ENCODE results near the gene MYH14.
"Not testable (repeated sequence)": the region's sequence is repeated elsewhere in the genome, so short reads cannot be mapped to it uniquely, and the experiment has no call there.

Gene MYH14

GRCh38 chr19:50333235-50333736 is 129.9 kb downstream of the MYH14 start:
- peak; percentile 73 for DNase-seq (ENCODE audit: low spot score)

GRCh38 chr19:50333737-50334617 is 130.6 kb downstream of the MYH14 start:
- peak; percentile 98 for DNase-seq (ENCODE audit: low spot score)

DNA sequence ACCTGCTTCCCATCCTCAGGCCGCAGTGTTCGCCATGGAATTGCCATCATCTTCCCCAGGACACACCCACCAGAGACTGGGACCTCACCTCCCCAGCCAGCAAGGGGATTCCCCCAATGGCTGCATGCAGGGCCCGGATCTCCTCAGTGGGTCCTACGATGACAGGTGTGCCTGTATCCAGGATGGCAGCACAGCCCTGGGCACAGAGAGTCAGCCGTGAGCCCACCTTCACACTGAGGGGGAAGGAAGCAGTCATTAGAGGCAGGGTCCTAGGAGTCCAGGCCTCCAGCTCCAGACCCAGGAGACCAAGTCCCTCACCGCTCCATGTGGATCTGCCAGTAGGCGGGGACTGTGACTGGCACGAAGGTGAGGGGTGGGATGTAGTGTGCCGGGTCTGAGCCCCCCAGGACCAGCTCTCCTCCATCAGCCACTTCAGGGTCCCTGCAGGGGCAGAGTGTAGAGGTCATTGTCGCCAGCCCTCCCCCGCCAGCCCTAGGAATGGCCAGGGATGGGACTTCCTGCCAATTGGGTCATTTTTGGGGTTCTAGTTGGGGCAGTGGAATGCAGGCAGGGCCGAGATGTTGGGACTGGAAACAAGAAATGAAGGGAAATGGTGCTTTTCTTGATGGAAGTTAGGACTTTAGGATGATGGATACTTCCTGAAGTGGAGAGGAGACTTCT is 131.5 kb downstream of the MYH14 start:
- no peak for DNase-seq (ENCODE audit: low spot score)

DNA sequence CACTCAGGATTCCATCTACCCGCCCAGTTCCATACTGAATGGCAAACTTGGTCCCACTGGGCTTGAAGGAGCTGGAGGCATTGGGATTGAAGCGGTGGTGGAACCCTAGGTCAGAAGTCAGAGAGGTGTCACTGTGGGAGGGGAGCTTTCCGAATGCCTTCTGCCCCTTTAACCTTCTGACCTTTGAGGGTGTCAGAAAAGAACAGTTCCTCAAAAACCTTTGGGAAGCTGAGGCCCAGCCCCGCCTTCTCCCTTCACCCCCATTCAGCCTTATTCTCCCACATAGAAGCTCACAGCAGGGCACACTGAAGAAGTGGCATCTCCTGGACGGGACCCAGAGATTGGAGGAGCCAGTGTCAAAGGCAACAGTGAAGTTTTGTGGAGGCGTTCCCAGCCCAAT is 133.6 kb downstream of the MYH14 start:
- DNase-seq (ENCODE audit: low spot score): not testable (repeated sequence)

DNA sequence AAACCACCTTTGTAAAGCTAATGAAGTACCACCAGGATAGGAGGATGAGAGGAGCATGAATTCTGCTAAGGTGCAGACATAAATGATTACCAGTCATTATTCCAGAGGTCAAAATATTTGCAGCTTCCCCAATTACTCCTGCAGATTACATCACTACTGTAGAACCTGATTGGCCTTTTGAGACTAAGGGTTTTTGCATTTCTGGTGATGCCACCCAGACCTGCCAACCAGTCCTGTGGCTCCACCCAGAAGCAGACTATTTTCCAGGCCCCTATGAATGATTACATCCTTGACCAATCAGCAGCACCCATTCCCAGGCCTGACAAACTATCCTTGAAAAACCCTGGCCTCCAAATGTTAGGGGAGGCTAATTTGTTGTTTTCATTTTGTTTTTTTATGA is 136.9 kb downstream of the MYH14 start:
- DNase-seq (ENCODE audit: low spot score): no peak

GRCh38 chr19:50341091-50341564 is 137.7 kb downstream of the MYH14 start:
- DNase-seq (ENCODE audit: low spot score): no peak

DNA sequence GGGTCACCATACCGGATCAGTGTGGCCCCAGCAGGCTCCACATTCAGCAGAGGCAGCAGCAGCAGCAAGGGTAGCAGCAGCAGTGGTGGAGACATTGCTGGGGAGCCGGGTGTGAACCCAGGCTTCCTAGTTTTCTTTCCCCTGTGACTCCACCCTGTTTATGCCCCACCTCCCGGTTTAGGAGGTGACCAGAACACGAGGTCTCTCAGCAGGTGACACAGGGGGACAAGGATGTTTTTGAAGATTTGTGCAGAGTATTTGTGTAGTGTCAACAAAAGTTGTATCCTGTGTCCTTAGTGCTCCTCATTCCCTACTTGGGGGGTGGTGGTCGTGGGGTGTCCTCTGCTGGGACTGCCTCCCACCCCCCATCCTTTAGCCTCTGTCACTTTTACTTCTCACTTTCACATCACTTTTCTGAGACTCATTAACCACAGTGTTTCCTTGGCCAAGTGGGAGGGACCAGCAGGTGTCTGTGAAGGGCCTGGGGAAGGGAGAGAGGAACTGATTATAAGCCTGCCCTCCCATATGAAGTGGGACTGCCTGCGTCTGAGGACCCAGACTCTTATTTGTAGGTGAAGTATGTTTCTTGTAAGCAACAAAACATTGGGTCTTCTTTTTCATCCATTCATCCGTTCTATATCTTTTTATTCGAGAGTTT is 141.4 kb downstream of the MYH14 start:
- no peak for DNase-seq (ENCODE audit: low spot score)

- not testable (repeated sequence) for DNase-seq (ENCODE audit: low spot score)
Measured at GRCh38 chr19:50347089-50347581, 143.7 kb downstream of the MYH14 start.

GRCh38 chr19:50349277-50350057 is 146.0 kb downstream of the MYH14 start:
- no peak for DNase-seq (ENCODE audit: low spot score)

DNA sequence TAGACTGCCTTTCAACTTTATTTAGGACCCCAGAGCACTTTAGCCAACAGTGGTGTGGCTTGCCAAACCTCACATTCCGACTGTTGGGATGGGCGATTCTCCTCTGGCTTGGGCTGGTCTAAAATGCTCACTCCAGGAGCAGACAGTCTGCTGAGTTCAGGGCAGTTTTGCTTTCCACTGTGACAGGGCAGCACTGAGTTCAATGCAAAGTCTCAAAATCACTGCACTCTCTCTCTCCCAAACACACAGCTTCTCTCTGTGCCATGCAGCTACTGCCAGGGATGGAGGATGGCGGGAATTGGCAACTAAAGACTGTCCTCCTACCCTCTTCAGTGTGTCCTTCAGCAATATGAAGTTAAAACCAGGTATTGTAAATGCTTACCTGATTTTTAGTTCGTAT is 148.8 kb downstream of the MYH14 start:
- no peak for DNase-seq (ENCODE audit: low spot score)

DNA sequence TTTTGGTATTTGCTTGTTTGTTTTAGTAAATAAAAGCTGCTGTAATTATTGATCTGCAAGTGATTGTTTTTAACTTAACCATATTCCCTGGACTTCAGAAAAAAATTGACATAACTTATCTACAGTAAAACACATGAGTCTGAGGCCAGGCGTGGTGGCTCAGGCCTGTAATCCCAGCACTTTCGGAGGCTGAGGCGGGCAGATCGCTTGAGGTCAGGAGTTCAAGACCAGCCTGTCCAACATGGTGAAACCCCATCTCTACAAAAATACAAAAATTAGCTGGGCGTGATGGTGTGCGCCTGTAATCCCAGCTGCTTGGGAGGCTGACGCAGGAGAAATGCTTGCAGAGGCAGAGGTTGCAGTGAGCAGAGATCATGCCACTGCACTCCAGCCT is 150.1 kb downstream of the MYH14 start:
- not testable (repeated sequence) for DNase-seq (ENCODE audit: low spot score)

- no peak for DNase-seq (ENCODE audit: low spot score)
Measured at GRCh38 chr19:50356691-50357177, 153.3 kb downstream of the MYH14 start.

DNA sequence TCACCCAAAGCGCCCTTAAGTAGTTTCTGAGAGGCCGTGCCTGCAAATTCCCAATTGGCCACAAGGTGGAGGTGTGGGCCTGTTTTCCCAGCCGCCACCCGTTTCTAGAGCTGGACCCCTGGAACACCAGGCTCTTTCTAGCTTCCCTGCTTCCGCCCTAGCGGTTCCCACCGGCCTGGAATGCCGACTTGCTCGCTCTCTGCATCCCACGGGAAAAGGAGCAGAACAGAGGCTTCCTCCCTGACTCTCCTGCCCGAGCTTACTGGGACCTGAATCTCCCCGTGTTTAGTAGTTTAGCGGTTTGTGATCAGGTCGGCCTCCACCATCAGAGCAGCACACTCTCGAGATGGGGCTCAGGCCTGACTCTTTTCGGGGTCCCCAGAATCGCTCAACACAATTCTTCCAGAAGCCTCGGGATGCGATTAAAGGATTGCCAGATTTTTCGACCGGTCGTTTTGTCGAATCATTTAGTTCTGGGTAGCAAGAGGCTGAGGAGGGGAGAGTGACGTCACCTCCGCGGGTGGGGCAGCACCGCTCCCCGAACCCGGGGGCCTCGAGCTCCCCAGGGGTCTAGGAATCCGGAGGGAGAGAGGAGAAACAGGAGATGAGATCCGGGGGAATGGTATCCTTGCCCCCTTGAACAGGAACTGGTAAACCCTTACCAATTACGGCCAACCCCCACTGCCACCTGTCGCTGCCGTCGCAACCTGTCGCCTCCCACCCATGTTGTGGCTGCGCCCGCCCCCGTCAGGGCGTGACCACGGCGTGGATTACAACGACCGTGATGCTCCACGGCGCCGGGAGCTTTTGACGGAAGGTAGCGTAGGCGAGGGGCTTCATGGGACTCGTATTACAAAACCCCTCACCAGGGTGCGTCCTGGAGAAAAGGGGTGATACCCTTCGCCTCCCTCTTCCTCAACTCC is 154.0 kb downstream of the MYH14 start:
- no peak for DNase-seq (ENCODE audit: low spot score)

- DNase-seq (ENCODE audit: low spot score): peak; percentile 92
Measured at GRCh38 chr19:50358483-50359327, 155.3 kb downstream of the MYH14 start.

DNA sequence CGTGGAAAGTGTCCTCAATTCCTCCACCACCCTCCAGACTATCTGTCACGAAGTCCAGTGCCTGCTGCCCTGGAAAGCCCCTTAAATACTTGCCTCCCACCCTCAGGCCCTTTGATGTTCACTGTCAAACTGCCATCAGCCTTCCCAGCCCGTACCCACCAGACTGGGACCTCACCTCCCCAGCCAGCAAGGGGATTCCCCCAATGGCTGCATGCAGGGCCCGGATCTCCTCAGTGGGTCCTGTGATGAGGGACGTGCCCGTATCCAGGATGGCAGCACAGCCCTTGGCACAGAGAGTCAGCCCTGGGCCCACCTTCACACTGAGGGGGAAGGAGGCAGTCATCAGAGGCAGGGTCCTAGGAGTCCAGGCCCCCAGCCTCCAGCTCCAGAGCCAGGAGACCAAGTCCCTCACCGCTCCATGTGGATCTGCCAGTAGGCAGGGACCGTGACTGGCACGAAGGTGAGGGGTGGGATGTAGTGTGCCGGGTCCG is 156.0 kb downstream of the MYH14 start:
- no peak for DNase-seq (ENCODE audit: low spot score)

Data from hepatic stellate cell (primary cell).